ENCODE results near the gene SC5D.

GRCh38 chr11:121341609-121342008 is 49.0 kb downstream of the SC5D start:
- TF ChIP-seq, protein P1, sequence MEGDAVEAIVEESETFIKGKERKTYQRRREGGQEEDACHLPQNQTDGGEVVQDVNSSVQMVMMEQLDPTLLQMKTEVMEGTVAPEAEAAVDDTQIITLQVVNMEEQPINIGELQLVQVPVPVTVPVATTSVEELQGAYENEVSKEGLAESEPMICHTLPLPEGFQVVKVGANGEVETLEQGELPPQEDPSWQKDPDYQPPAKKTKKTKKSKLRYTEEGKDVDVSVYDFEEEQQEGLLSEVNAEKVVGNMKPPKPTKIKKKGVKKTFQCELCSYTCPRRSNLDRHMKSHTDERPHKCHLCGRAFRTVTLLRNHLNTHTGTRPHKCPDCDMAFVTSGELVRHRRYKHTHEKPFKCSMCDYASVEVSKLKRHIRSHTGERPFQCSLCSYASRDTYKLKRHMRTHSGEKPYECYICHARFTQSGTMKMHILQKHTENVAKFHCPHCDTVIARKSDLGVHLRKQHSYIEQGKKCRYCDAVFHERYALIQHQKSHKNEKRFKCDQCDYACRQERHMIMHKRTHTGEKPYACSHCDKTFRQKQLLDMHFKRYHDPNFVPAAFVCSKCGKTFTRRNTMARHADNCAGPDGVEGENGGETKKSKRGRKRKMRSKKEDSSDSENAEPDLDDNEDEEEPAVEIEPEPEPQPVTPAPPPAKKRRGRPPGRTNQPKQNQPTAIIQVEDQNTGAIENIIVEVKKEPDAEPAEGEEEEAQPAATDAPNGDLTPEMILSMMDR (tag by site-specific recombination; IDR thresholded peaks at IDR 0.05) = no peak
- TF ChIP-seq KLF16 (tag by site-specific recombination; IDR thresholded peaks at IDR 0.05) = no peak
- no peak for TF ChIP-seq ZBTB1 (tag by site-specific recombination; IDR thresholded peaks at IDR 0.05)
- TF ChIP-seq ZNF426 (tag by site-specific recombination; IDR thresholded peaks at IDR 0.05) = no peak
- TF ChIP-seq, protein P2, sequence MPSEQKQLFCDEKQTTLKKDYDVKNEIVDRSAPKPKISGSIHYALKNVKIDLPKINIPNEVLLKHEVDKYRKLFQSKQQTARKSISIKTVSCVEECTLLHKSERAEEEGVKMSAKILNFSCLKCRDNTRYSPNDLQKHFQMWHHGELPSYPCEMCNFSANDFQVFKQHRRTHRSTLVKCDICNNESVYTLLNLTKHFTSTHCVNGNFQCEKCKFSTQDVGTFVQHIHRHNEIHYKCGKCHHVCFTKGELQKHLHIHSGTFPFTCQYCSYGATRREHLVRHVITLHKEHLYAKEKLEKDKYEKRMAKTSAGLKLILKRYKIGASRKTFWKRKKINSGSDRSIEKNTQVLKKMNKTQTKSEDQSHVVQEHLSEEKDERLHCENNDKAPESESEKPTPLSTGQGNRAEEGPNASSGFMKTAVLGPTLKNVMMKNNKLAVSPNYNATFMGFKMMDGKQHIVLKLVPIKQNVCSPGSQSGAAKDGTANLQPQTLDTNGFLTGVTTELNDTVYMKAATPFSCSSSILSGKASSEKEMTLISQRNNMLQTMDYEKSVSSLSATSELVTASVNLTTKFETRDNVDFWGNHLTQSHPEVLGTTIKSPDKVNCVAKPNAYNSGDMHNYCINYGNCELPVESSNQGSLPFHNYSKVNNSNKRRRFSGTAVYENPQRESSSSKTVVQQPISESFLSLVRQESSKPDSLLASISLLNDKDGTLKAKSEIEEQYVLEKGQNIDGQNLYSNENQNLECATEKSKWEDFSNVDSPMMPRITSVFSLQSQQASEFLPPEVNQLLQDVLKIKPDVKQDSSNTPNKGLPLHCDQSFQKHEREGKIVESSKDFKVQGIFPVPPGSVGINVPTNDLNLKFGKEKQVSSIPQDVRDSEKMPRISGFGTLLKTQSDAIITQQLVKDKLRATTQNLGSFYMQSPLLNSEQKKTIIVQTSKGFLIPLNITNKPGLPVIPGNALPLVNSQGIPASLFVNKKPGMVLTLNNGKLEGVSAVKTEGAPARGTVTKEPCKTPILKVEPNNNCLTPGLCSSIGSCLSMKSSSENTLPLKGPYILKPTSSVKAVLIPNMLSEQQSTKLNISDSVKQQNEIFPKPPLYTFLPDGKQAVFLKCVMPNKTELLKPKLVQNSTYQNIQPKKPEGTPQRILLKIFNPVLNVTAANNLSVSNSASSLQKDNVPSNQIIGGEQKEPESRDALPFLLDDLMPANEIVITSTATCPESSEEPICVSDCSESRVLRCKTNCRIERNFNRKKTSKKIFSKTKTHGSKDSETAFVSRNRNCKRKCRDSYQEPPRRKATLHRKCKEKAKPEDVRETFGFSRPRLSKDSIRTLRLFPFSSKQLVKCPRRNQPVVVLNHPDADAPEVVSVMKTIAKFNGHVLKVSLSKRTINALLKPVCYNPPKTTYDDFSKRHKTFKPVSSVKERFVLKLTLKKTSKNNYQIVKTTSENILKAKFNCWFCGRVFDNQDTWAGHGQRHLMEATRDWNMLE (tag by site-specific recombination; conservative IDR thresholded peaks at IDR 0.05; ENCODE audit: low read depth) = no peak
- no peak for TF ChIP-seq ZIC2 (tag by site-specific recombination; IDR thresholded peaks at IDR 0.05)
